GM12864 (cell line): Measurements from ENCODE around the gene LINC01488.

Experiments
- DNase-seq: peaks from one replicate; pipeline ENCODE4 v3.0.0-alpha.2; 2011; ENCODE audit warnings: low read depth
- H3K4me3 ChIP-seq: 2 replicates; pipeline ENCODE4 v1.5.1; 2011; ENCODE audit warnings: mild to moderate bottlenecking, low read depth, low read length, control low read depth
- TF ChIP-seq, protein P1 (sequence below): IDR thresholded peaks from 2 replicates; pipeline ENCODE4 v1.5.1; 2011; ENCODE audit warnings: low read depth, mild to moderate bottlenecking, moderate library complexity, low read length, control low read depth, inconsistent platforms; ENCODE audit errors: missing control alignments

The LINC01488 gene

DNA sequence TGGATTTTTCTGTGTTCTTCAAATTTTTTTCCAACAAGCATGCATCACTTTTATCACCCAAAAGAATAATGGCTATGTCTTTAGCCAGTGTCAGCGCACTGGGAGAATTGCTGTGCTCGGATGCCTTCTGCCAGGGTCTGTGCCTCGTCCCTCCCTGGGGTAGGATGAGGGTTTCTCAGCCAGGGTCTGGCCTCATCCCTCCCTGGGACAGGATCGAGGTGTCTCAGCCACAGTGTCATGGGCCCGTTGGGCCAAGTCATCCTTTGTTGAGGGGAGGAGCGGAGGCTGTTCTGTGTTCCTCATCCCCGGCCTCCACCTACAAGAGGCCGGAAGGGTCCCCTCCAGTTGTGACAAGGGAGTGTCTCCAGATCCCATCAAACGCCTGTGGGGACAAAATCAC, 22.7 kb downstream of the LINC01488 start:
- no peak overlapping the region for H3K4me3 ChIP-seq
- DNase-seq: no peak
- TF ChIP-seq, protein P1, sequence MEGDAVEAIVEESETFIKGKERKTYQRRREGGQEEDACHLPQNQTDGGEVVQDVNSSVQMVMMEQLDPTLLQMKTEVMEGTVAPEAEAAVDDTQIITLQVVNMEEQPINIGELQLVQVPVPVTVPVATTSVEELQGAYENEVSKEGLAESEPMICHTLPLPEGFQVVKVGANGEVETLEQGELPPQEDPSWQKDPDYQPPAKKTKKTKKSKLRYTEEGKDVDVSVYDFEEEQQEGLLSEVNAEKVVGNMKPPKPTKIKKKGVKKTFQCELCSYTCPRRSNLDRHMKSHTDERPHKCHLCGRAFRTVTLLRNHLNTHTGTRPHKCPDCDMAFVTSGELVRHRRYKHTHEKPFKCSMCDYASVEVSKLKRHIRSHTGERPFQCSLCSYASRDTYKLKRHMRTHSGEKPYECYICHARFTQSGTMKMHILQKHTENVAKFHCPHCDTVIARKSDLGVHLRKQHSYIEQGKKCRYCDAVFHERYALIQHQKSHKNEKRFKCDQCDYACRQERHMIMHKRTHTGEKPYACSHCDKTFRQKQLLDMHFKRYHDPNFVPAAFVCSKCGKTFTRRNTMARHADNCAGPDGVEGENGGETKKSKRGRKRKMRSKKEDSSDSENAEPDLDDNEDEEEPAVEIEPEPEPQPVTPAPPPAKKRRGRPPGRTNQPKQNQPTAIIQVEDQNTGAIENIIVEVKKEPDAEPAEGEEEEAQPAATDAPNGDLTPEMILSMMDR: no peak

DNA sequence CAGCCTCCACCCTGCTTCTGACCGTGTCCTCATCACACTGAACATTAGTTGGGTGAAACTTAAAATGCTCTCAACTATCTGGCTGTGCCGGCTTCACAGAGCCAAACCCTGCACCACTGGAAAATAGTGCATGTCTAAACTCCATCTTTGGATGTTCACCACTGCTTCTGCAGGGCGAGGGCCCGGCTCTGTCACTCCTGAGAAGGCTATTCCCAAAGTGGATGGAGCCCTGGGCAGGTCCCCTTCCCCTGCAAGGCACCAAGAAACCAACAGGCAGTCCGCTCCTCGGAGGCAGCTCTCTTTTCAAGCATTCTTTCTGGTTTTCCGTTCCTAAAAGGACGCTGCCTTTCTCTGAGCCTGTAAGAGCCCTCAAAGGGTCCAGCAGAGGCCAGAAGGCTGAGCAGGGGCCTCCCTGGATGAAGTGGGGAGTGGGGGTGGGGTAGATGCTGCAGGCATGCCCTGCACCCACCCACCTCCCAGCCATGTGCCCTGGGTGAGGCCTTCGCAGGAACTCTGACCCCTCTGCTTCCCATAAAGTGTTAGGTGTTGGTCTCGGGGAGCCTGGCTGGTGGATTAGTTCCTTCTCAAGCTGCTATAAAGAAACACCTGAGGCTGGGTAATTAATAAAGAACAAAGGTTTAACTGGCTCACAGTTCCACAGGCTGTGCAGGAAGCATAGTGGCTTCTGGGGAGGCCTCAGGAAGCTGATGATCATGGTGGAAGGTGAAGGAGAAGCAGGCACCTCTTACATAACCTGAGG, 23.3 kb downstream of the LINC01488 start:
- no peak overlapping the region for H3K4me3 ChIP-seq
- TF ChIP-seq, protein P1: no peak
- DNase-seq: no peak

DNA sequence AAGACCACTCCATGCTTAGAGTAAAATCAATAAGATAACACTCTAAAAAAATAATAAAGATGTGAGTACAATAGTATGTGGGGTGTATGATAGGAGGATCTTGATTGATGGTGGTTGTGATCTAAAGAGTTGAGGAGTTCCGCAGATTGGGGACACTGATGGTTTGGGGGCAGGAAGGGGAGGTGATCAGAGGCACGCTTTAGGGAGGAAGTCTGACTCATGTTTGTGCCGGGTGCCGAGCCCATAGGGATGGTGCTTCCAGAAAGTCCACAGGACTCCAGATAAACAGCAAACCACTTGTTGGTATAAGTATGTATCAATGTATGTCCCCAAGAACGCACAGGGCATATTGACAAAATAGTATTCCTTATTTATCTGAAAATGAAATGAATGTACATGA, 27.5 kb downstream of the LINC01488 start:
- TF ChIP-seq, protein P1: no peak
- no peak for DNase-seq
- H3K4me3 ChIP-seq: no peak overlapping the region

DNA sequence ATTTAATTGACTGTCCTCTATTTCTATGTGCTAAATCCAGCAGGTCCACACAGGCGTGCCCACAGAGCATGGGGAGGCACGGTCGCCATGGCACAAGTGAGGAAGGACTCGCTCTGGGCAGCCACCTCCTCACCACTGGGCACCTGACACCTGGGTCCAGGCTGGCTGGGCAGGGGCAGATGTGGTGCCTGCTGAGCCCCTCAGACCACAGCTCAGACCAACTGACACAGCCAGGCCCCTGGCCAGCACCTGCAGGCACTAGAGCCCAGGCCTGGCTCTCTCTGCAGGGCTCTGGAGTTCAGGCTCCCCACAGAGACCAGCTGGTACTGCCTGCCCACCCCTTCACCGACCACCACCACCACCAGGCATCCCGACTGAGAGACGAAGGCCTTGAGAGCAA, 27.9 kb downstream of the LINC01488 start:
- no peak overlapping the region for H3K4me3 ChIP-seq
- TF ChIP-seq, protein P1: no peak
- DNase-seq: no peak

DNA sequence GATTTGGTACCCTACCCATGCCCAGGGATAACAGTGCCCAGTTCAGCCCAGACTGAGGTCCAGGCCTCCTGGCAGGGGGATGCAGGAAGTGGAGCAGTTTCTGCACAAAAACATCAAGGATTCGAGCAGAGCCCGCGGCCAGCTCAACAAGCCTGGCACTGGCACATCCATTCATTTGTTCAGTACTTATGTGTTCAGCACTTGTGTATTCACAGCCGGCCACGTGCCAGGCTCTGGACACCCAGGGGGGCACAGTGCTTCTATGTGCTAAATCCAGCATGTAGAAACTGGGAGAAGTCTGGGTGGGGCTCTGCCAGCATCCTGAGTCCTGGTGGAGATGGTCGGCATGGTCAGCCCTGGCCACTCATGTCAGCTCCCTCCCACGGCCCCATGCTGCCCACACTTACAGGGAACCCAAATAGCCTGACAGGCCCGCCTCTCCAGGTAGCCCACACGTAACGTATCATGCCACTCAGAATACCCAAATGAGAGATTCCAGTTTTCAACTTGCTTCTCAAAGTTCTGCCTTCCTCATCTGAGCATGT, 28.5 kb downstream of the LINC01488 start:
- no peak for DNase-seq
- H3K4me3 ChIP-seq: no peak overlapping the region
- TF ChIP-seq, protein P1: no peak

DNA sequence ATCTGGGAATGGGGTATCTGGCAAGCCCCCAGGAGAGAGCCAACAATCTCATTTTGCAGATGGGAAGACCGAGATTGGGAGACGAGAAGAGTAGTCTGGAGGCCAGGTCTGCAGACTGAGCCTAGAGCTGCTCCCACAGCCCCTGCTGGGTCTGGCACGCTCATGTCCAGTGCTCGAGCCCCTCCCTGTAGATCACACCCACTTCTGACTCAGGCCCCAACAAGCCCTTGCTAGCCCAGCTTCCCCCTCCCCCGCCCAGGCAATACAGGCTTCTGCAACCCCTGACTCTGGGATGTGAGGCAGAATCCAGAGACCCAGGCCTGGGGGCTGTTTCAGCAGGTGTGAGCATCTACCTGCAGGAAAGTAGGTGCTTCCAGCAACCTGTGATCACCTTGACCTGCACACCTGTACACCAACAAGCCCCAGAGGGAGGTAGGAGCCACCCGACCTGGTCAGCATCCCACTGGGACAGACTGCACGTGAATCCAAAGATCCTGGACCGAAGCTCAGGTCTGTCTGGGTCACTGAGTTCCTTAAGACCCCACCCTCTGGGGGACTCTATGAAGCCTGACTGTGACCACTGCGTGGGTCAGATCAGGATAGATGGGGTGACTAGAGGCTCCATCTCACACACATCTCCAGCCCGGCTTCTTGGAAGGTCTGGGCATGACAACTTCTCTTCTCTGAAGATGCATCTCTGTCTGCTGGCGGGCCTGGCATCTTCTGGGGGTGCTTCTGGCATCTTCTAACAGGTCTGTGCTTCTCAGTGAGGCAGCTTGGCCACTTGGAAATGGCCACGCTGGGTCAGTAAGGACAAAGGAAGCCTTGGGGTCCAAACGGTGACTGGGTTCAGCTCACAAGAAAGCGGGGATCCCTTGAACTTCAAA, 29.3 kb downstream of the LINC01488 start:
- DNase-seq: no peak
- TF ChIP-seq, protein P1: no peak
- H3K4me3 ChIP-seq: no peak overlapping the region
